Measurements from ENCODE around the gene ZNF783. TPM values are rescaled to one million over a fixed set of nuclear protein-coding genes. Genes with fewer than 3 reads are reported as not detected.

ZNF783 gene
- total and polyA plus RNA-seq, 2 donors (not counting 1 experiment from before 2014, with no cell fraction given) = 38.1 to 43.8 TPM

GRCh38 chr7:149283321-149283720 lies 21.3 kb downstream of the ZNF783 start:
- Histone ChIP-seq H3K27me3 (replicated peaks in 1 of 4; ENCODE audit: control extremely low read depth in 1 of 4, control insufficient read depth in 3 of 4, insufficient read depth in 4 of 4, low read length in 3 of 4) (no peaks in the 10 kb centered on the region), H3K4me3 (ENCODE audit: control extremely low read depth in 1 of 5, extremely low read depth in 1 of 5, insufficient read depth in 1 of 5, low read depth in 2 of 5, low read length in 4 of 5) (no peak overlapping the region), H3K9ac (ENCODE audit: low read length) (no peak overlapping the region), H3K9me3 (ENCODE audit: control extremely low read depth in 1 of 3, control insufficient read depth in 2 of 3, insufficient read depth in 1 of 3, low read length in 2 of 3) (peaks cover 0 to 4% (median 0%) of the 10 kb centered on the region in 3 donors), H3K4me1 (ENCODE audit: control insufficient read depth in 2 of 2, insufficient read depth in 2 of 2, low read length in 2 of 2) (peaks cover 20 to 27% of the 10 kb centered on the region in 2 donors), H2AFZ (ENCODE audit: insufficient read depth, low read depth, low read length, poor library complexity, severe bottlenecking) (no peak overlapping the region), H3K36me3 (replicated peaks in 1 of 2; ENCODE audit: control extremely low read depth in 1 of 2, control insufficient read depth in 1 of 2, extremely low read depth in 1 of 2, insufficient read depth in 2 of 2, low read length in 1 of 2) (peaks cover 0 to 21% of the 10 kb centered on the region in 2 experiments), H3K27ac (ENCODE audit: low read length in 2 of 2) (no peak overlapping the region), H4K20me1 (ENCODE audit: control insufficient read depth, insufficient read depth, low read length, poor library complexity, severe bottlenecking) (peaks cover 3% of the 10 kb centered on the region), H3K4me2 (replicated peaks; ENCODE audit: low read depth, low read length, poor library complexity, severe bottlenecking) (no peak overlapping the region), H3K79me2 (ENCODE audit: control insufficient read depth, insufficient read depth, low read length) (peaks cover 10% of the 10 kb centered on the region)
- Mint-ChIP-seq H3K27ac (no peak overlapping the region), H3K4me3 (no peak overlapping the region), H3K4me1 (peaks cover 32% of the 10 kb centered on the region), H3K27me3 (no peaks in the 10 kb centered on the region), H3K9me3 (ENCODE audit: insufficient read depth) (no peaks in the 10 kb centered on the region)
- POLR2A ChIA-PET = interaction anchor here (2.9 kb wide), 1 partner anchor 21 kb away, joined by 17 read pairs; the partner anchor contains the start of gene ZNF783
- intact Hi-C loops (cut with micrococcal nuclease) = no loop called here
- ATAC-seq (ENCODE audit: low read depth) (no peak), DNase-seq (no peak)
- CTCF ChIA-PET = no interaction called here
- TF ChIP-seq CTCF (IDR thresholded peaks at IDR 0.05) (no peak), EZH2 (IDR thresholded peaks at IDR 0.05; ENCODE audit: borderline replicate concordance, insufficient read depth, low read depth, low read length, poor library complexity, severe bottlenecking) (no peak)
- WGBS (ENCODE audit: insufficient coverage) = 97% methylated on average over 3 of the region's 3 CpGs

GRCh38 chr7:149284343-149284742 lies 22.3 kb downstream of the ZNF783 start:
- DNase-seq (no peak), ATAC-seq (ENCODE audit: low read depth) (no peak)
- intact Hi-C loops (cut with micrococcal nuclease) = no loop called here
- H3K27ac ChIP-seq (ENCODE audit: low read length in 2 of 2) = no peak overlapping the region
- WGBS (ENCODE audit: insufficient coverage) = 21% methylated on average over 3 of the region's 3 CpGs
- H3K79me2 ChIP-seq (ENCODE audit: control insufficient read depth, insufficient read depth, low read length) = peaks cover 5% of the 10 kb centered on the region
- H3K4me1 ChIP-seq (ENCODE audit: control insufficient read depth in 2 of 2, insufficient read depth in 2 of 2, low read length in 2 of 2) = peaks cover 20 to 27% of the 10 kb centered on the region in 2 donors
- H3K4me3 Mint-ChIP-seq = peak overlapping the region; percentile 93
- H3K27me3 ChIP-seq (replicated peaks in 1 of 4; ENCODE audit: control extremely low read depth in 1 of 4, control insufficient read depth in 3 of 4, insufficient read depth in 4 of 4, low read length in 3 of 4) = no peaks in the 10 kb centered on the region
- ChIA-PET CTCF (interaction anchor here (0.6 to 2.0 kb wide), 8 partner anchors 9 to 340 kb away, joined by 3 to 34 read pairs (median 6); partner anchors contain the start of genes ZNF282 and ZNF783), POLR2A (interaction anchor here (0.6 to 2.9 kb wide), 2 partner anchors 22 to 157 kb away, joined by 7 to 17 read pairs; partner anchors contain the start of gene ZNF783)
- H3K27me3 Mint-ChIP-seq = no peaks in the 10 kb centered on the region
- H2AFZ ChIP-seq (ENCODE audit: insufficient read depth, low read depth, low read length, poor library complexity, severe bottlenecking) = peak overlapping the region; percentile 67
- H3K9me3 Mint-ChIP-seq (ENCODE audit: insufficient read depth) = no peaks in the 10 kb centered on the region
- no peaks in the 10 kb centered on the region for H4K20me1 ChIP-seq (ENCODE audit: control insufficient read depth, insufficient read depth, low read length, poor library complexity, severe bottlenecking)
- peaks cover 0 to 11% of the 10 kb centered on the region in 2 experiments for H3K36me3 ChIP-seq (replicated peaks in 1 of 2; ENCODE audit: control extremely low read depth in 1 of 2, control insufficient read depth in 1 of 2, extremely low read depth in 1 of 2, insufficient read depth in 2 of 2, low read length in 1 of 2)
- H3K9me3 ChIP-seq (ENCODE audit: control extremely low read depth in 1 of 3, control insufficient read depth in 2 of 3, insufficient read depth in 1 of 3, low read length in 2 of 3) = peaks cover 0 to 4% (median 0%) of the 10 kb centered on the region in 3 donors
- H3K4me1 Mint-ChIP-seq = peaks cover 32% of the 10 kb centered on the region
- peak overlapping the region; percentile 74 for H3K27ac Mint-ChIP-seq
- no peak for TF ChIP-seq EZH2 (IDR thresholded peaks at IDR 0.05; ENCODE audit: borderline replicate concordance, insufficient read depth, low read depth, low read length, poor library complexity, severe bottlenecking)
- TF ChIP-seq CTCF (IDR thresholded peaks at IDR 0.05) = no peak
- peak overlapping the region; percentile 65 for H3K9ac ChIP-seq (ENCODE audit: low read length)
- peak overlapping the region; percentile 91 for H3K4me2 ChIP-seq (replicated peaks; ENCODE audit: low read depth, low read length, poor library complexity, severe bottlenecking)
- peak overlapping the region in 3 of 5 experiments; percentile 53 to 69 (median 60) for H3K4me3 ChIP-seq (ENCODE audit: control extremely low read depth in 1 of 5, extremely low read depth in 1 of 5, insufficient read depth in 1 of 5, low read depth in 2 of 5, low read length in 4 of 5)

All from B cell (primary cell).